ENCODE measurements around the gene GRIA1.
A peak's percentile ranks its signal among the peaks of the same experiment; 100 is the strongest.

Gene GRIA1

DNA sequence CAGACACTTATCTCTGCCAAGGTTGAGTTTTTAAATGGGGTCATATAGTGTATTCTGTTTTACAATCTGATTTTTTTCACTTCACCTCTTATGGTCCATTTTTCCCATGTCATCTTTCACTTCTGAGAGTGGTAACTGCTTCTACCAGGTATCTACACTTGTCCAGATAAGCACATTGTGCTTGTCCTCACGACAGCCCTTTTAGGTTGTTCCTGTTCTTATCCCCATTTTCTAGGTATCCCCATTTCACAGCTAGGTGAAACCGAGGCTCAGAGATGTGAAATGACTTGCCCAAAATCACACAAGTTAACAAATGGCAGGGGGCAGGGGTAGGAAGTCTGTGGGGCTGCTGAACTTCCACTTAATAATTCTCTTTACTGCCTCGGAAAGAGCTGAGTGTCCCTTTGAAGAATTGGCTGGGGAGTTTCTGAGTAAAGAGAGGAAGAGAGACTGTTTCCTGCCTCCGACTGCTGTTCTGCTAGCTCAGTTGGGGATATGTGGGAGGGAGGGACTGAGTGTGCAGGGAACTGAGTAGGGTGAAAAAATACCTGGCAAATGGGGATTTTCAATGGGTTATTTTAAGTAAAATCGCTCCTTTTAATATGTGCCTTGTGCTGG lies 255.4 kb downstream of the GRIA1 start:
- no peak for DNase-seq

DNA sequence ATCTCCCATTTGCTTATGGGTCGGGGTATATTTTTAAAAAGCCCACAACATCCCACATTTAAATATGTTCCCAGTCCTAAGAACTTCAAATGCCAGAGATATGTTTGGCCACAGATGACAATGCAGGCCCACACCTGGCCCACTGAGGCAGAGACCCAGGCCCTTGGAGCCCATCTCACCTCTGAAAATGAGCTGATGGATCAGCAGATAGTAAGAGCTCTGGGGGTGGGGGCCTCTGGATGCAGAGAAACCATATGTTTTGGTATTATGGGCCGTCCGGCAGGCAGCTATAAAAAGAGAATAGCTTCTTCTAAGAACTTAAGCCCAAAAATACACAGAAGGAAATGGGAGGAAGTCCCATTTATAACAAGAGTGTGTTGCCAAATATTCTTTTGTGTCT lies 256.0 kb downstream of the GRIA1 start:
- DNase-seq, result peak; percentile 44

GRCh38 chr5:153748823-153749222 lies 258.4 kb downstream of the GRIA1 start:
- DNase-seq, result no peak

GRCh38 chr5:153749960-153750359 lies 259.5 kb downstream of the GRIA1 start:
- peak; percentile 83 for DNase-seq

DNA sequence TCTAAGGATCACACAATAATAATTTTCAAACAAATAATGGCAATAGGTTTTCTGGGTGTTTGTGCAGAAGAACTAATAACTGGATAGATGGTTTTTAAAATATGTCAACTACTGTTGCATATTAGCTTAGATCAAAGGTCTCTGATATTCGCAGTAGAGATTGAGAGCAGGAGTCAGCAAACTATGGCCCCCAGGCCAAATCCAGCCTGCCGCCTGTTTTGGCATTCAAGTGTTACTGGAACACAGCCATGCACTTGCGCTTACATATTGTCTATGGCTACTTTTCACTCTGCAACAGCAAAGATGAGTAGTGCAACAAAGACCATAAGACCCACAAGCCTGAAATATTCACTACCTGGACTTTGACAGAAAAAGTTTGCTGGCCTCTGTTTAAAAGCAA lies 260.8 kb downstream of the GRIA1 start:
- DNase-seq, result no peak

GRCh38 chr5:153752890-153753289 lies 262.4 kb downstream of the GRIA1 start:
- DNase-seq, result no peak

DNA sequence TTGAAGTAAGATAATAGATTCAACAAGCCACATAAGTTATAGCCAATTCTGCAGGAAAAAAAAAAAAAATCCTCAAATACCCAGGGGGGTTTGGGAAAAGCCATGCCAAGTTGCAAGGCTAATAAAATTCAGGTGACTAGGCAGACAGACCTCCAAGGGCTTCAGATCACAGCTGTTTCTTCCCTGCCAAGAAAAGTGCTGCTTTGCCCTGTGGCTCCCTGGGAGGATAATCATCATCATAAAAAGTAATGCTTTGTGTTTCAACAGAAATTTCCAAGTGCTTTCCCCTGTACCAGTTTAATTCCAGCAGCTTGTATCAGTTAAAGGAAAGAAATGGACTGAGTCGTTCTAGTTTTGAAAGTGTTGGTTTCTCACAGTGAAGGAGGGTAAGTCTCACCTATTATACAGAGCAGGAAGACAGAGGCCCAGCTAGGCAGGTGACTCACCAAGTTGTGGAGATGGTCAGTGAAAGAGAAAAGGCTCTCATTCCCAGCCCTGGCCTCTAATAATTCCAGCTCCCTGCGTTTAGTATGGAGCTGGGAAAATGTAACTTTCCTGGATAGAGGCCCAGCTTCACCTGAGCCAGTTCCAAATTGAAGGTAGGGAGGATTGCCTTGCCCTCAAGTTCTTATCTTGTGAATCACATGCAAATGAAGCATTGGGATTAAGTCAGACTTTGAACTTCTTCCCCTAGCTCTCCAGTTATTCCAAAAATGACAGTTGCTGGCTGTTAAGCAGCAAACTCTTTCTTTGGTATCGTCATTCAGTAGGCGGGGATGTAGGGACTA lies 263.4 kb downstream of the GRIA1 start:
- no peak for DNase-seq

DNA sequence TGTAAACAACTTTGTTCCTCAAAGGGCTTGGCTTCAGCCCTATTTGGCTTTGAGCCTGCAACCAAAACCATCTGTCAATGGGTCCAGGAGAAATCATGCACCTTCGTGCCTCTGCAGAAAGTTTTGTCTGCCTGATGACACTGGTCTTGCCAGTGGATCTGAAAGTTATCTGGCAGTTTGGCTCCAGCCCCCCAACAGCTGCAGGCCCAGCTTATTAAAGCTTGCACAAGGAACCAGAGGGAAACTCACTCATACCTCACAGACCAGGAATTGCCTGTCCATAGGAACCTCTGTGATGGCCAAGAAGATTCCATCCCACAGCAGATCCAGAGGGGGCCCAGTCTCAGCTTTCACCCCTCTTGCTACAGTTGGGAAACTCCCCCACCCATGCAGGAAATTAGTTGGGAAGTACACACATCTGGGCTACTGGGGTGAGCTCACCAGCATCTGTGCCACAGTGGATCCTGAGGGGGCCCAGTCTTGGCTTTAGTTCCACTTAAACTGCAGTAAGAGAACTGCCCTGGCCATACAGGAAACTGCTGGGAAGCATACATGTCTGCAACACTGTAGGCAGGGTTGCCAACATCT lies 265.5 kb downstream of the GRIA1 start:
- DNase-seq, result no peak

- no peak for DNase-seq
Measured at GRCh38 chr5:153756540-153756939, 266.1 kb downstream of the GRIA1 start.

- DNase-seq, result no peak
Measured at GRCh38 chr5:153765987-153766386, 275.5 kb downstream of the GRIA1 start.

DNA sequence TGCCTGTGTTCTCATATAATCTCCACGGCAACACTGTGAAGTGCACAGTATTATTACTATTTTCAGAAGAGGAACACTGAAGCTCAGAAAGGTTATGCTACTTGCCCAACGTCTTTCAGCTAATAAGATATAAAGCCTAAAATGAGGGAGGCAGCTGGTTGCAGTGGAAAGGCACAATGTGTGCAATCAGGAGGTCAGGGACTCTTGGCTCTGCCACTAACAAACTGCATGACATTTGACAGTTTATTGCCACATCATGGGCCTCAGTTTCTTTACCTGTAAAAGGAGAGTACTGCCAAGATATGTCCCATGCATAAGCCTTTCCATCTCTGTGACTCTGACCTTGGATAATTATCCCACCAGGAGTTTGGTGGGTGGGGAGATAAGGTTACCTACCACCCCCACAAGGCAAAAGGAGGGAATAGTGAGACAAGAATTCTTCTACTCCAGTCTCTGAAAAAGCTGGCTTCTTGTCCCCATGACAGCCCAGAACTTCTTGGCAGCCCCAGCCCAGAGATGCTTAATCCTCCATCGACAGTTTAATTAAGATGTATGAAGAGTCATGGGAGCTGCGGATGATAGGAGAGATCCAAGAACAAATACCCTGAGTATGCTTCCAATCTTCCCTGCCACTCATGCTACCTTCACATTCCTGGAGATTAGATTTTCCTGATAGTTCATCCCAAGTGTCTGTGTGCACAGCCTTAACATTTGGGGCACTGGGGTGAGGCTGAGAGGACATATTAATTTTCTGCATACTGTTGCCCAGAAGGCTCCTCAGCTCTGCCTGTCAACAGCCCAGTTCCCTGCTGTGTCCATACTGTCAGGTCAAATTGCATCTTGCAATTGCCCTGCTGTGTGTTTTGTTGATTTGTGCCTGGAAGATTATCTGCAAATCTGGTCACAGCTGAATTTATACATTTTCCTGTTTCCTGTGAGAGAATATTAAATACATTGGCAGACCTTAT lies 277.0 kb downstream of the GRIA1 start:
- DNase-seq, result no peak

GRCh38 chr5:153770066-153770465 lies 279.6 kb downstream of the GRIA1 start:
- no peak for DNase-seq

DNA sequence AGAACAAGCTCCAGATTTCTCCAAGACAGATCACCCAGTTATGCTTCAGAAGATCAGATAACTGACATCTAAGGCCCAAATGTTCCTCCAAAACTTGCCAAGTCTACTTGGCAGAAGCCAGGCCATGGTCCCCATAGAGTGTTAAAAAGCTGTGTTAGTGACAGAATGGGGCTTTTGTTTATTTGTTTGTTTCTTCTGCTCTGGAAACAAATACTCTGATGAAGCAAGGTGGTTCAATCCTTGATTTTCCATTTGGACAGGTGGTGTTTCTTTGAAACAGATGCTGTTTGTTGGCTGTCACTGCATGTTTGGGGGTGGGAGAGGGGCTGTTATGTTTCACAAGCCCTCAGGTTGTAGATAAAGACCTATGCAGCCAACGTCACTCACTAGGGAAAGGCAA lies 284.2 kb downstream of the GRIA1 start:
- DNase-seq, result no peak

GRCh38 chr5:153775923-153776322 lies 285.5 kb downstream of the GRIA1 start:
- no peak for DNase-seq

- no peak for DNase-seq
Measured at GRCh38 chr5:153777681-153778581, 287.5 kb downstream of the GRIA1 start.

DNA sequence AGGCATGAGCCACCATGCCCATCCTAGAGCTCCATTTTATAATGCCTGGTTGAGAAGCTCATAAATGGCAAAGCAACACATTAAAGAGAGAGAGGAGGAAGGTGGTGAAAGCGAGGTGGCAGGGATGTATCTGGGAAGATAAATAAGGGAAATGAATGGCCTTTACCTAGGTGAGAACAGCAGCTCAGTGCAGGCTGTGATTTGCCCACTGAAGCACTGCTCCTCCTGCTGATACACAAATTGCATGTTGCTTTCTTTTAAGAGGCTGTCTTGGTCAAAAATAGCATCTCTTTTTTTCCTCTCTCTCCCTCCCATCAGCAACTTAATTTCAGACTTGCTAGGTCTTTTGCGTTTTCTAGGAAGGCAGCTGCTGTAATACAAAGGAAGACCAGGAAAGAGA lies 289.4 kb downstream of the GRIA1 start:
- no peak for DNase-seq

GRCh38 chr5:153780876-153781705 lies 290.6 kb downstream of the GRIA1 start:
- no peak for DNase-seq

GRCh38 chr5:153782589-153783361 lies 292.3 kb downstream of the GRIA1 start:
- no peak for DNase-seq

GRCh38 chr5:153783362-153783658 lies 292.8 kb downstream of the GRIA1 start:
- no peak for DNase-seq

- no peak for DNase-seq
Measured at GRCh38 chr5:153784277-153784676, 293.8 kb downstream of the GRIA1 start.

GRCh38 chr5:153791339-153791738 lies 300.9 kb downstream of the GRIA1 start:
- no peak for DNase-seq

Measured in NCI-H524 treated with DMSO at 0.1 percent for 48 hours (cell line).